GM12878 (cell line): Measurements from ENCODE around the gene FZD10. TPM values are rescaled to one million over a fixed set of nuclear protein-coding genes. Genes with fewer than 3 reads are reported as not detected.

Source experiments
- ATAC-seq: fragments of 200-7000 bp; cut with Tn5 transposase; 3 replicates; pipeline ENCODE4 v1.9.1; 2020; ENCODE audit warnings: mild to moderate bottlenecking, moderate library complexity
- BruUV-seq: library from RNA; stranded (reverse); fragments of 400-500 nt; replicated peaks from 2 replicates; lab custom pipeline; 2021; lab: Mats Ljungman, UMichigan
- CTCF ChIA-PET: fragments of 300-600 bp; sonication (Branson Sonifier 250); formaldehyde crosslinking; extraction: SDS; loops from one replicate; lab custom pipeline; 2021; ENCODE audit warnings: inconsistent platforms; lab: Yijun Ruan, JAX
- POLR2A ChIA-PET: fragments of 350-600 bp; formaldehyde crosslinking; extraction: SDS; loops from one replicate; lab custom pipeline; 2021; ENCODE audit warnings: inconsistent platforms; lab: Charles Lee
- RAD21 ChIA-PET: fragments of 300-600 bp; sonication (Branson Sonifier 250); formaldehyde crosslinking; loops from one replicate; lab custom pipeline; 2023; ENCODE audit warnings: antibody characterized with exemption; ENCODE audit not compliant: unreplicated experiment; lab: Charles Lee
- SMC1A ChIA-PET: fragments of 300-600 bp; sonication (Branson Sonifier 250); formaldehyde crosslinking; loops from one replicate; lab custom pipeline; 2023; ENCODE audit not compliant: unreplicated experiment, uncharacterized antibody; lab: Charles Lee
- DNase-seq: peaks from one replicate; pipeline ENCODE4 v3.0.0-alpha.2; 2011; ENCODE audit warnings: low read depth, low spot score
- FAIRE-seq: peaks from 3 replicates; lab custom pipeline; 2011; peaks lifted over from hg19 to GRCh38; lab: Jason Lieb, UNC
- H2AFZ ChIP-seq: 2 replicates; pipeline ENCODE4 v1.6.0; 2011; ENCODE audit warnings: low read depth, low read length, control low read depth; ENCODE audit not compliant: control insufficient read depth
- H3K27ac ChIP-seq: 2 replicates; pipeline ENCODE4 v1.5.1; 2011; ENCODE audit warnings: control low read depth; ENCODE audit not compliant: control insufficient read depth, insufficient read depth
- H3K27me3 ChIP-seq, 2 experiments: replicated peaks in 1 of 2; 2 replicates each; pipeline versions ENCODE4 v1.6.0 to v1.6.1; 2011; ENCODE audit warnings: low read length in 1 of 2; ENCODE audit not compliant: control insufficient read depth in 2 of 2, insufficient read depth in 2 of 2
- H3K36me3 ChIP-seq, 2 experiments: 2 replicates each; pipeline ENCODE4 v1.5.1; 2011; ENCODE audit warnings: low read length in 1 of 2; ENCODE audit not compliant: control insufficient read depth in 2 of 2, insufficient read depth in 2 of 2
- H3K4me1 ChIP-seq: 2 replicates; pipeline ENCODE4 v1.6.1; 2011; ENCODE audit warnings: mild to moderate bottlenecking, low read length, moderate library complexity, mixed read lengths; ENCODE audit not compliant: control insufficient read depth, insufficient read depth
- H3K4me2 ChIP-seq: 2 replicates; pipeline ENCODE4 v1.6.0; 2011; ENCODE audit warnings: control low read depth; ENCODE audit not compliant: control insufficient read depth, insufficient read depth
- H3K4me3 ChIP-seq: fragments of 200-600 bp; sonication (generic); 2 replicates; pipeline ENCODE4 v1.5.1; 2016
- H3K79me2 ChIP-seq: 2 replicates; pipeline ENCODE4 v1.6.0; 2011; ENCODE audit warnings: low read length; ENCODE audit not compliant: control insufficient read depth, insufficient read depth
- H3K9ac ChIP-seq: 2 replicates; pipeline ENCODE4 v1.8.0; 2011; ENCODE audit warnings: low read length, control low read depth, mixed read lengths; ENCODE audit not compliant: control insufficient read depth, insufficient read depth
- H3K9me3 ChIP-seq: replicated peaks from 3 replicates; pipeline ENCODE4 v1.5.1; 2011; ENCODE audit warnings: mild to moderate bottlenecking, low read length; ENCODE audit not compliant: control insufficient read depth, insufficient read depth
- H4K20me1 ChIP-seq: 2 replicates; pipeline ENCODE4 v1.6.0; 2011; ENCODE audit not compliant: control insufficient read depth, insufficient read depth
- BCL3 ChIP-seq: IDR thresholded peaks from 2 replicates; pipeline ENCODE4 v1.6.1; 2011; ENCODE audit warnings: borderline replicate concordance, low read depth, mild to moderate bottlenecking, moderate library complexity, low read length; ENCODE audit not compliant: insufficient read depth, poor library complexity, severe bottlenecking
- BMI1 ChIP-seq: fragments of 450-650 bp; IDR thresholded peaks from 2 replicates; pipeline ENCODE4 v1.6.1; 2016; ENCODE audit warnings: mild to moderate bottlenecking, moderate library complexity, borderline replicate concordance
- CREM ChIP-seq: IDR thresholded peaks from 2 replicates; pipeline ENCODE4 v1.6.1; 2014; ENCODE audit warnings: antibody characterized with exemption, low read depth
- GABPA ChIP-seq: IDR thresholded peaks from 2 replicates; pipeline ENCODE4 v1.6.1; 2014; ENCODE audit warnings: antibody characterized with exemption, low read depth, mild to moderate bottlenecking, inconsistent platforms
- HDGF ChIP-seq: fragments of 450-650 bp; IDR thresholded peaks from 2 replicates; pipeline ENCODE4 v1.6.1; 2016; ENCODE audit warnings: antibody characterized with exemption
- IRF3 ChIP-seq: fragments of 450-650 bp; IDR thresholded peaks from 2 replicates; pipeline ENCODE4 v1.6.1; 2014; ENCODE audit warnings: mild to moderate bottlenecking
- KDM1A ChIP-seq: fragments of 200-600 bp; sonication (generic); IDR thresholded peaks from 2 replicates; pipeline ENCODE4 v1.6.1; 2016; ENCODE audit warnings: borderline replicate concordance
- MLLT1 ChIP-seq: fragments of 450-650 bp; IDR thresholded peaks from 2 replicates; pipeline ENCODE4 v1.6.1; 2016; ENCODE audit warnings: mild to moderate bottlenecking
- NBN ChIP-seq: fragments of 450-650 bp; IDR thresholded peaks from 2 replicates; pipeline ENCODE4 v1.6.1; 2016
- NFYA ChIP-seq: IDR thresholded peaks from 2 replicates; pipeline ENCODE4 v1.6.1; 2011; ENCODE audit warnings: low read depth, mild to moderate bottlenecking, low read length, improper control_type of control experiment, borderline replicate concordance
- SIX5 ChIP-seq: IDR thresholded peaks from 2 replicates; pipeline ENCODE4 v1.6.1; 2011; ENCODE audit warnings: mild to moderate bottlenecking, low read depth, low read length, moderate library complexity; ENCODE audit not compliant: severe bottlenecking
- USF2 ChIP-seq: IDR thresholded peaks from 2 replicates; pipeline ENCODE4 v1.6.1; 2011; ENCODE audit warnings: low read depth, low read length, improper control_type of control experiment, borderline replicate concordance
- ZNF207 ChIP-seq: fragments of 450-650 bp; IDR thresholded peaks from 2 replicates; pipeline ENCODE4 v1.6.1; 2014; ENCODE audit warnings: antibody characterized with exemption, mild to moderate bottlenecking, borderline replicate concordance
- ZSCAN29 ChIP-seq: fragments of 450-650 bp; IDR thresholded peaks from 2 replicates; pipeline ENCODE4 v1.6.1; 2017; ENCODE audit warnings: mild to moderate bottlenecking, moderate library complexity
- ZZZ3 ChIP-seq: IDR thresholded peaks from 2 replicates; pipeline ENCODE4 v1.6.1; 2011; ENCODE audit warnings: low read depth; ENCODE audit not compliant: control insufficient read depth, insufficient read length
- WGBS: methylation state at CpG from one replicate; pipeline ENCODE4 v1.1.6; 2016; ENCODE audit warnings: low lambda C conversion rate; ENCODE audit not compliant: insufficient replicate concordance, insufficient coverage; ENCODE audit errors: missing lambda C conversion rate; 5-methylcytosine and 5-hydroxymethylcytosine counted together
- in situ Hi-C: fragments of 300-500 bp; cut with MboI; formaldehyde crosslinking; loops from 9 replicates; pipeline ENCODE4 v1.14.3; 2018; ENCODE audit warnings: mixed read lengths
- intact Hi-C: fragments of 100-400 bp; cut with micrococcal nuclease; formaldehyde crosslinking; loops from one replicate; pipeline ENCODE4 v1.14.2; 2022; ENCODE audit not compliant: unreplicated experiment
- polyA plus RNA-seq, 11 experiments: library from polyadenylated mRNA; depleted of rRNA in 4 of 11; unstranded in 6 of 11; stranded (reverse) in 5 of 11; fragments of >200 nt; fragmentation: Nextera tagmentation in 4 of 11; fragmentation: Illumina TruSeq in 1 of 11; extraction: Ambion mirVana in 4 of 11; extraction: Trizol in 1 of 11; gene quantifications; 1 replicate in 1 of 11; 2 replicates in 10 of 11; pipeline versions ENCODE4 v1.2.1 to v1.2.3, GENCODE V29; 2011 to 2016; ENCODE audit warnings: inconsistent platforms in 2 of 11, missing spikeins in 2 of 11, low read depth in 1 of 11
- total RNA-seq, 4 experiments: library from RNA; depleted of rRNA in 3 of 4; stranded (reverse); fragments of >200 nt in 3 of 4; fragmentation: Illumina TruSeq in 1 of 4; extraction: Trizol in 1 of 4; gene quantifications; 2 replicates each; pipeline versions ENCODE4 v1.2.1 to v1.2.3, GENCODE V29; 2013 to 2021
- TF ChIP-seq, protein P1 (sequence below): fragments of 450-650 bp; IDR thresholded peaks from 2 replicates; pipeline ENCODE4 v1.6.1; 2017; ENCODE audit warnings: mild to moderate bottlenecking, moderate library complexity

FZD10 gene
- total and polyA plus RNA-seq, 10 of the 15 experiments (the other 5 are each of a cell fraction or from before 2014, with no cell fraction given) = not detected

GRCh38 chr12:130194154-130194553, 31.9 kb downstream of the FZD10 start (continued):
- no peak for TF ChIP-seq IRF3
- TF ChIP-seq CREM = no peak

DNA sequence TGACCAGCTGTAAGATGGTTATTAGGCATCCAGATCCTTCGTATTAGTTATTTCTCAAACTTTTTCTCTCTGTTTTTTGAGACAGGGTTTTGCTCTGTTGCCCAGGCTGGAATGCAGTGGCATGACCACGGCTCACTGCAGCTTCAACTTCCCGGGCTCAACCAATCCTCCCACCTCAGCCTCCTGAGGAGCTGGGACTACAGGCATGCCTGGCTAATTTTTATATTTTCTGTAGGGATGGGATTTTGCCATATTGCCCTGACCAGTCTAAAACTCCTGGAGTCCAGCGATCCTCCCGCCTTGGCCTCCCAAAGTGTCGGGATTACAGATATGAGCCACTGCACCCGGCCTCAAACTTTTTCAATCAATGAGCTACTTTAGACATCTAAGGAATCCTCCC, 33.1 kb downstream of the FZD10 start:
- no peaks in the 10 kb centered on the region for H4K20me1 ChIP-seq
- no peak overlapping the region for H3K27ac ChIP-seq
- ATAC-seq (no peak), FAIRE-seq (no peak), DNase-seq (no peak)
- no peak overlapping the region for H3K9ac ChIP-seq
- in situ Hi-C loops (no loop called here), intact Hi-C loops (no loop called here)
- 58% methylated on average over 7 of the region's 7 CpGs for WGBS
- H3K4me1 ChIP-seq = no peaks in the 10 kb centered on the region
- no TSS peak for BruUV-seq
- H3K27me3 ChIP-seq = no peaks in the 10 kb centered on the region
- no peaks in the 10 kb centered on the region for H3K36me3 ChIP-seq
- H2AFZ ChIP-seq = no peak overlapping the region
- ChIA-PET SMC1A (no interaction called here), CTCF (no interaction called here), RAD21 (no interaction called here), POLR2A (no interaction called here)
- no peak overlapping the region for H3K4me2 ChIP-seq
- no peak overlapping the region for H3K4me3 ChIP-seq
- no peaks in the 10 kb centered on the region for H3K79me2 ChIP-seq
- H3K9me3 ChIP-seq = no peaks in the 10 kb centered on the region
- TF ChIP-seq NFYA (no peak), HDGF (no peak), ZNF207 (no peak), KDM1A (no peak), USF2 (no peak), GABPA (no peak), NBN (no peak), MLLT1 (no peak), SIX5 (no peak), ZSCAN29 (no peak), ZZZ3 (no peak), BCL3 (no peak), BMI1 (no peak)
- TF ChIP-seq, protein P1, sequence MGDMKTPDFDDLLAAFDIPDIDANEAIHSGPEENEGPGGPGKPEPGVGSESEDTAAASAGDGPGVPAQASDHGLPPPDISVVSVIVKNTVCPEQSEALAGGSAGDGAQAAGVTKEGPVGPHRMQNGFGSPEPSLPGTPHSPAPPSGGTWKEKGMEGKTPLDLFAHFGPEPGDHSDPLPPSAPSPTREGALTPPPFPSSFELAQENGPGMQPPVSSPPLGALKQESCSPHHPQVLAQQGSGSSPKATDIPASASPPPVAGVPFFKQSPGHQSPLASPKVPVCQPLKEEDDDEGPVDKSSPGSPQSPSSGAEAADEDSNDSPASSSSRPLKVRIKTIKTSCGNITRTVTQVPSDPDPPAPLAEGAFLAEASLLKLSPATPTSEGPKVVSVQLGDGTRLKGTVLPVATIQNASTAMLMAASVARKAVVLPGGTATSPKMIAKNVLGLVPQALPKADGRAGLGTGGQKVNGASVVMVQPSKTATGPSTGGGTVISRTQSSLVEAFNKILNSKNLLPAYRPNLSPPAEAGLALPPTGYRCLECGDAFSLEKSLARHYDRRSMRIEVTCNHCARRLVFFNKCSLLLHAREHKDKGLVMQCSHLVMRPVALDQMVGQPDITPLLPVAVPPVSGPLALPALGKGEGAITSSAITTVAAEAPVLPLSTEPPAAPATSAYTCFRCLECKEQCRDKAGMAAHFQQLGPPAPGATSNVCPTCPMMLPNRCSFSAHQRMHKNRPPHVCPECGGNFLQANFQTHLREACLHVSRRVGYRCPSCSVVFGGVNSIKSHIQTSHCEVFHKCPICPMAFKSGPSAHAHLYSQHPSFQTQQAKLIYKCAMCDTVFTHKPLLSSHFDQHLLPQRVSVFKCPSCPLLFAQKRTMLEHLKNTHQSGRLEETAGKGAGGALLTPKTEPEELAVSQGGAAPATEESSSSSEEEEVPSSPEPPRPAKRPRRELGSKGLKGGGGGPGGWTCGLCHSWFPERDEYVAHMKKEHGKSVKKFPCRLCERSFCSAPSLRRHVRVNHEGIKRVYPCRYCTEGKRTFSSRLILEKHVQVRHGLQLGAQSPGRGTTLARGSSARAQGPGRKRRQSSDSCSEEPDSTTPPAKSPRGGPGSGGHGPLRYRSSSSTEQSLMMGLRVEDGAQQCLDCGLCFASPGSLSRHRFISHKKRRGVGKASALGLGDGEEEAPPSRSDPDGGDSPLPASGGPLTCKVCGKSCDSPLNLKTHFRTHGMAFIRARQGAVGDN = no peak
